DND-41 (cell line): ENCODE measurements around the gene MMP13.

ENCODE experiments used
- ATAC-seq: fragments of 200-7000 bp; cut with Tn5 transposase; 3 replicates; pipeline ENCODE4 v1.9.1; 2021; ENCODE audit warnings: low read depth; ENCODE audit not compliant: insufficient read depth
- DNase-seq: peaks from one replicate; pipeline ENCODE4 v3.0.0-alpha.2; 2020
- H2AFZ ChIP-seq: 2 replicates; pipeline ENCODE4 v1.6.0; 2012; ENCODE audit warnings: low read depth, low read length
- H3K27ac ChIP-seq: 2 replicates; pipeline ENCODE4 v1.5.1; 2012; ENCODE audit warnings: low read length, inconsistent platforms
- H3K27me3 ChIP-seq: fragments of 200-600 bp; sonication (generic); 2 replicates; pipeline ENCODE4 v1.6.0; 2012; ENCODE audit warnings: low read length, mild to moderate bottlenecking, inconsistent platforms; ENCODE audit not compliant: insufficient read depth, poor library complexity
- H3K36me3 ChIP-seq: 2 replicates; pipeline ENCODE4 v1.5.1; 2012; ENCODE audit warnings: low read length, inconsistent platforms; ENCODE audit not compliant: insufficient read depth
- H3K4me1 ChIP-seq: 2 replicates; pipeline ENCODE4 v1.5.1; 2012; ENCODE audit warnings: mild to moderate bottlenecking, low read length; ENCODE audit not compliant: insufficient read depth
- H3K4me2 ChIP-seq: 2 replicates; pipeline ENCODE4 v1.6.0; 2012; ENCODE audit warnings: mild to moderate bottlenecking, moderate library complexity, low read length, inconsistent platforms; ENCODE audit not compliant: insufficient read depth
- H3K4me3 ChIP-seq, 2 experiments: fragments of 200-600 bp in 1 of 2; shearing (Covaris generic) in 1 of 2; 2 replicates each; pipeline ENCODE4 v1.5.1; 2012 to 2016; ENCODE audit warnings: inconsistent platforms in 2 of 2, low read length in 2 of 2, mild to moderate bottlenecking in 2 of 2, low read depth in 1 of 2, moderate library complexity in 1 of 2
- H3K79me2 ChIP-seq: 2 replicates; pipeline ENCODE4 v1.6.0; 2012; ENCODE audit warnings: low read length, inconsistent platforms; ENCODE audit not compliant: insufficient read depth
- H3K9ac ChIP-seq: 2 replicates; pipeline ENCODE4 v1.6.0; 2012; ENCODE audit warnings: low read depth, mild to moderate bottlenecking, inconsistent platforms, low read length, moderate library complexity
- H3K9me3 ChIP-seq: 2 replicates; pipeline ENCODE4 v1.5.1; 2012; ENCODE audit warnings: low read length, moderate library complexity, mild to moderate bottlenecking, inconsistent platforms; ENCODE audit not compliant: insufficient read depth, severe bottlenecking
- H4K20me1 ChIP-seq: 2 replicates; pipeline ENCODE4 v1.6.0; 2012; ENCODE audit warnings: low read length; ENCODE audit not compliant: insufficient read depth
- CTCF ChIP-seq: IDR thresholded peaks from 2 replicates; pipeline ENCODE4 v1.5.1; 2012; ENCODE audit warnings: borderline replicate concordance, low read length, moderate library complexity, mild to moderate bottlenecking; ENCODE audit not compliant: poor library complexity, severe bottlenecking; ENCODE audit errors: extremely low read depth
- EZH2 ChIP-seq: IDR thresholded peaks from 3 replicates; pipeline ENCODE4 v1.6.1; 2012; ENCODE audit warnings: borderline replicate concordance, low read depth, mild to moderate bottlenecking, moderate library complexity, low read length, inconsistent platforms; ENCODE audit not compliant: severe bottlenecking

MMP13 gene

GRCh38 chr11:102985850-102986249, 30.3 kb upstream of the MMP13 start:
- Histone ChIP-seq H3K79me2 (no peaks in the 10 kb centered on the region), H3K4me2 (no peak overlapping the region), H2AFZ (no peak overlapping the region), H3K9me3 (no peaks in the 10 kb centered on the region), H3K9ac (no peak overlapping the region), H3K4me3 (no peak overlapping the region), H3K27ac (no peak overlapping the region), H4K20me1 (no peaks in the 10 kb centered on the region; the same call in 1 of the 2 replicates), H3K27me3 (no peaks in the 10 kb centered on the region), H3K4me1 (no peaks in the 10 kb centered on the region), H3K36me3 (no peaks in the 10 kb centered on the region)
- no peak for TF ChIP-seq EZH2
- TF ChIP-seq CTCF, result no peak
- no peak for DNase-seq
- no peak for ATAC-seq

DNA sequence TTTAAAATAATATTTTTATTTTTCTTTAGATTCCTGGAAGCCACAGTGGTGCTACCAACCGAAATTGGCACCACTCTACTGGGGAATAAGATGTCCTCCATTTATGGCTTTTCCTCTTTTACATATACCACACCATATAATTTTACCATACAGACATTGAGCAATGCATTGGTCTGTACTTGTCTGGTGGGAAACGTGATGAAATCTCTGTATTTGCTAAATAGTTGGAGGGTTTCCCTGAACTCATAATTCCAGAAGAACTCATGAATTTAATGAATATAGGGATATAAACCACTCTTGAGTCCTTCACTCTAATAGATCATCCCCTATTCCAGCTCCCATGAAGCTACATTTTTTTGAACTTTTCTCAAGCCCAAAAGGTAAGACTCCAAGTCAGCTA, 28.0 kb upstream of the MMP13 start:
- no peaks in the 10 kb centered on the region for H3K36me3 ChIP-seq

GRCh38 chr11:102981324-102981910, 25.9 kb upstream of the MMP13 start:
- no peak overlapping the region for H3K4me2 ChIP-seq
- H3K27me3 ChIP-seq, result no peaks in the 10 kb centered on the region
- no peaks in the 10 kb centered on the region for H3K4me1 ChIP-seq
- DNase-seq (no peak), ATAC-seq (no peak)
- H4K20me1 ChIP-seq, result no peaks in the 10 kb centered on the region
- no peaks in the 10 kb centered on the region for H3K9me3 ChIP-seq
- H3K36me3 ChIP-seq, result no peaks in the 10 kb centered on the region
- no peak overlapping the region for H3K9ac ChIP-seq
- no peak overlapping the region for H2AFZ ChIP-seq
- H3K79me2 ChIP-seq, result no peaks in the 10 kb centered on the region
- TF ChIP-seq EZH2 (no peak), CTCF (no peak)
- H3K27ac ChIP-seq, result no peak overlapping the region
- no peak overlapping the region for H3K4me3 ChIP-seq

More for the DNA sequence above, 28.0 kb upstream of the MMP13 start:
- Histone ChIP-seq H2AFZ (no peak overlapping the region), H4K20me1 (no peaks in the 10 kb centered on the region), H3K4me2 (no peak overlapping the region), H3K27me3 (no peaks in the 10 kb centered on the region), H3K4me1 (no peaks in the 10 kb centered on the region), H3K4me3 (no peak overlapping the region), H3K9ac (no peak overlapping the region), H3K9me3 (no peaks in the 10 kb centered on the region), H3K79me2 (no peaks in the 10 kb centered on the region), H3K27ac (no peak overlapping the region)
- ATAC-seq (no peak), DNase-seq (no peak)
- TF ChIP-seq EZH2 (no peak), CTCF (no peak)
